SKM-1 treated with dmso at 0.1 percent for 144 hours (cell line): ENCODE results near the gene DENND1B.
"Not testable (repeated sequence)": the region's sequence is repeated elsewhere in the genome, so short reads cannot be mapped to it uniquely, and the experiment has no call there.

Source experiments
- DNase-seq: peaks from one replicate; lab custom pipeline; 2025; ENCODE audit not compliant: unreplicated experiment; lab: John Stamatoyannopoulos, UW

DENND1B gene

DNA sequence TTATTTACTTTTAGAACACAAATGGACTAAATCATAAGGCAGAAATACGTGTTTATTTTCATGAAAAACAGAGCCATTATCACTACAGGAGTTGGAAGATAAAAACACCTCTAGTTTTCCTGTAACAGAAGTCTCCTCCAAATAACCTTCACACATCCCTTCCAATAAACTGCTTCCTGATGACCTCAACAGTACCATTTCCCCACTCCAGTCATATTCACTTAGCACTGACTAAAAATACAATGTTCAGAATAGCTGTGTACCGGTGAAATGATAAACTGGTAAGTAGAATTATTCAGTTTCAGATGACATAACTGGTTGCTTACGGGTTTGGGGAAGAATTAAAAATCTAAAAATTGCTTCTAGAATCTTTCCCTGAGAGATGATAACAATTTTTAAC lies 137.9 kb downstream of the DENND1B start:
- DNase-seq: no peak

DNA sequence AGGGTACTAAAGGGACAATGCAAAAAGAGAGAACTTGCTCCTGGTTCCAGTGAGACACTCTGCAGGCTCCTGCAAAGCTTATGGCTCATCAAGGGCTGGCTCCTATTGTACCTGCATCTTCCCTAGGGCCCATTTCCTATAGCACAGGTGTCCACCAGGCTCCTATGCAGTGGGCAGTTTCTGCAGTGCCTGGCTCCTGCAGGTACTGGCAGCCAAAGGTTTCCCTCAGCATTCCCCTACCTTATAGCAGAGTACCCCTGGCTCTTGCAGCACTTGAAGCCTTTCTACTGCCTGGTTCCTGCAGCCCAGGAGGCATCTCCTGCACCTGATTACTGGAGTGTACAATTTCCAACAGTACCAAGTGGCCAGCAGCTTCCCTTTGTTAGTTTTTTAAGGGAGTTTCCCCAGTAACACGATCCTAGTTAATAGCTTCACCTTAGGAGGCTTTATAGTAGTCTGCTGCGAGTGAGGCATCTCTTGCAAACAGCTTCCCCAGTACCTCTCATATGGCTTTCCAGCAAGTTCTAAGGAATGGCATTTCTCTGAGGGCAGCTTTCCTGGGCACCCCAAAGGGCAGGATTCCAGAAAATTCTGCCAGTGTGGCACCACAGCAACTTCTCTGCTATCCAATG lies 141.7 kb downstream of the DENND1B start:
- no peak for DNase-seq

DNA sequence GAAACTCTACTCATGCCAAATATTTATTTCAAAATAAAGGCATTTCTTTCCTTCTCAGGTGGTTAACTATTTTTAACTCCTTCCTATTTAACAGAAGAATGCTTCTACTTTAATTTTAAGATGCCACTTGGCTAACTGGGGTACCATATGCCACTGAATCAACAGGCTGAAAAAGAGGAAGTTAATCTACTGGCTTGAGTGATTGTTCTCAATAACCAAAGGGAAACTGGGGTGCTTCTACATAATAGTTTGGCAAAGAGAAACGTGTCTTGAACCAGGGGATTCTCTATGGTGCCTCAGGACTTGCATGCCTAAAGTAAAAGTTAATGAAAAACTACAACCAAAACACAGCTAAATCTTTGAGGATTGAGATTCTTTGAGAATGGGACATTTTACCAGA lies 142.6 kb downstream of the DENND1B start:
- peak; percentile 20 for DNase-seq

DNA sequence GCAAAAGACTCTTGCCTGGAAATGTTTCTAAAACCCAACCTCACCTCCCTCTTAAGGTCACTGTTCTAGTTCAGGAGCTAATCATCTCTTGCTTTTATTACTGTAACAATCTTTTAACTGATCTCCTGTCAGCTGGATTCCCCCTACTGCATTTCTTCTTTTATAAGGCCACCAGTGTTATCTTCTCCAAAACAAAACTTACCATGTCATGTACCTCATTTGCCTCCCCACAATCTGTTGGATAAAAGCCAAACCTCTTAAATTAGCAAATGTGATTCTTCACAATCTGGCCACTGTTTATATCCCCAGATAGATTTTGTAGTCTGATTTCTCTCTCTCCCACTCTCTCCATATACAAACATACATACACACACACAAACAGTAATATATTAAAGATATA lies 143.3 kb downstream of the DENND1B start:
- no peak for DNase-seq

DNA sequence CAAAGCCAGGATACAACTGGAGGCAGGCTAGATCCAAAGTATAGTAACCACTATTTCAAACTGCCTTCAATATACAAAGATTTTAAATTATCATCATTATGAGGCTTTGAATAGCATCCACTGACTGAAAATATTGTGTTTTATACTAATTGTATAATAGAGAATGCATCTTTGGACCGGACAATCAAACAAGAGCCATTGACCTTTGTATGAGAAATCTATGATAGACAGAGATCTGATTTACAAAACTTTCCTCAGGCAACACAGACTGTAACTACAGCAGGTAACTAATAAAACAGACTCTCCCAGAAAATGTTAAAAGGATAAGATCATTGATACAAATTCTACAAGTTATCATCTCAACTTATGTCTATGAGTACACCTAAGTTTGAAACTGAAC lies 152.9 kb downstream of the DENND1B start:
- DNase-seq: no peak

DNA sequence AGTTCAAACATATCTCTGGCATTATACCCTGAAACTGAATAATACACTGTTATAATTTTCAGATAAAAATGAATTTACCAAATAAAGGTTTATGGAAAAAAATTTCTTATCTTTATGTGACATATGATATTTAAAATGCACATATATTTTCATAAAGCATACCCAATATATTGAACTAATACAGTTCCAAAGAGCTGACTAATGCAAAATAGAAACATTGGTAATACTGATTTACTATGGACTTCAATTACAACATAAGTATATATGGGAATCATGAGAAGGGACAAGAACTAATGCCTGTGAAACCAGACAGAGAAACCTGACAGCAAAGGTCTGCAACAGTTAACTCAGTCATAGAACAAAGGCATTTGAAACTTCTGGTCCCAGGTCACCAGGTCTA lies 153.5 kb downstream of the DENND1B start:
- no peak for DNase-seq

DNA sequence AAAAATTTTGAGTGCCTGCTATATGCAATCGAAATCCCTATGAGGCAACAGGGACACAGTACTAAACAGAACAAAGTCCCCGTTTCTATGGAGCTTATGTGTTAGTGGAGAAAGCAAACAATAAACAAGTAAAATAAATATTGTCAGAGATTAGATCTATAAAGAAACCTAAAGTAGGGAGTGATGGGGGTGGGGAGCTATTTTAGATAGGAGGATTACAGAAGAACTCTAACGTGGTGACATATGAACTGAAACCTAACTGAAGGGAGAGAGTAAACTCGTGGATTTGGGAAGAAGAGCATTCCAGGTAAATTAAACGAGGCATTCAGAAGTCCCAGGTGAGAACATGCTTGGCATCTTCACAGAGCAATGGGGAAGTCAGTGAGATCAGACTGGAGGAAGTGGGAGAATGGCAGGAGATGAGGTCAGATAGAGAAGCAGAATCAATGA lies 154.5 kb downstream of the DENND1B start:
- no peak for DNase-seq

DNA sequence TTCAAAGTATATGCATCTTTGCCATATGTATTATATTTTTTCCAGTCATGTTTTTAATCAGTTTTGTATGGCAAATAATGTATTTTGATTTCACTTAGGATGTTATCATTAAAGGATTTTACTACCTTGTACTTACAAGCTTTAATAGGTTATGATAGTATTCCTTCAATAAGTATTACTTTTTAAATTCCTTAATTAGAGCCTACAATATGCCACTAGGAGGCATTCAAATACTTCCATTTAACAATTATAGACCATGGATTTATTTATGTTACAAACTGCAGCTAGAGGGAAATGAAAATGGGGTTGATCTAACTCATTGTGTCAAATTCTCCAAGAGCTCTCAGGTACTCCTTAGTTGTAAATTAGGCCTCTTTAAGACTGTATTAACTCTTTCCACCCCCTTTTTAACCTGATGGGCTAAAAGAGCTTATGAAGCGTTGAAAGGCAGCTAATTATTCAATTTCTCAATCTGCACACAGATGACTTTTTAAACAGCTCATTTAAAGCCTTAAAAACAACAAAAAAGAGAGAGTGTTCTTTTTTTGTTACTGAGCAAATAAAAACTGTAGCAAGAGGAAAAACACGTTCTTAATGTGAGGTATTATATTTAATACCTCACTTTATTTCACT lies 156.2 kb downstream of the DENND1B start:
- DNase-seq: no peak

DNA sequence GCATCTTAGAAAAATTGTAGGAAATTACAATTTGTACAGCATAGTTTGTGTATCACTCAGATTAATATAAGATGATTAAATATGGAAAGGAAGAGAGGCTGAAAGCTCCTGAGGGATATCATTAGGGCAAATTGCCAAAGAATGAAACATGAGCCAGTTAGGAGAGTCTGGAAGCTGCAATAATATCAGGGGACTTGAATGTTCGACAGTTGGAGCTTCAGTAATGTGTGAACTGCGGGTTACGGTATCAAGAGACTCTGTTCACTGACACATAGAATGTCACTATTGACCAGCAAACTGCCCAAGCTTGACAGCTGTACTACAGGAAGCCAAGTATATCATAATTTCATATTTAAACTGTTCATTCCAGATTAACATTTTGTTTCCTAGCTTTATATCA lies 157.2 kb downstream of the DENND1B start:
- DNase-seq: no peak

DNA sequence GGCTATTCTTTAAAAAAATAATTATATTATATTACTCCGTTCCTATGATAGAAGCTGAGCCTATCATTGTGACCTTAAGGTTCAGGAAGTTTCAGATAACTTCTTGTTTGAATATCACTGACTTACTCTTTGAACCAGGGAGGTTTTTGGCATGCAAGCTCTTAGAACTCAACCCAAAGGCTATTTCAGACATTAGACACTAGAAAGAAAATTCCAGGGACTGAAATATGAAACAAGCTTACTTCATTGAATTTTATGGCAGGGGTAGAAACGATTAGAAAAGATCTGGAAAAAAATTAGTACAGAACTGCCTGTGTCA lies 159.6 kb downstream of the DENND1B start:
- no peak for DNase-seq

DNA sequence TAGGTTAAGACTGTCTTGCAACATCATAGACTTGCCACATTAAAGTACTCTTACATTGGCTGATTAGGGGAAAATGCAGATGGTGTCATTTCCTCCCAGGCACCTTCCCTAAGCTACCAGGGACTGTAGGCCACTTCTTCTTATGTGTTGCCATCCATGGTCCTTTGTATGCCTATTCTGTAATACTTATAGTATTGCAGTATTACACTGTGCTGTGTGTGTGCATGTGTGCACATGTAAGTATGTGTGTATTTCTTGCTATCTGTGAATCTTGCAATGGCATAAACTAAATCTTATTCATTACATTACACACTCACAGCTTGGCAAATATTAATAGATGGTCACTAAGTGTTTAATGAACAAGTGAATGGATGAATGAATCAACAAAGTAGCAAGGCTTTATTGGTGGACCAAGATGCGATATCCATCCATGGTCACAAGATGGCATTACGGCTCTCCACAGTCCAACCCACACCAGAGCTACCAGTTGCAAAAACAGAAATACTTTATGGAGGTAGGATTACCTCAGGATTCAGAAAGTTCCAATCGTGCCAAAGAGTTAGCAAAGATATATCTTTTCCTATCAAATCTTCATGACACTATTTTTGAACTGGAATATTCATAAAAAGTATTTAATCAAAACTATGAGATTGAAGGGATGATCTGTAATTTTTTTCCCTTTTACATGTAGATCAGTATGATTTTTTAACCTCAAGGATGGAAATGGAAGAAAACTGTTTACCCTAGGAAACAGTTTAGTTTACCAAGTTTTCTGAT lies 160.2 kb downstream of the DENND1B start:
- peak; percentile 42 for DNase-seq

DNA sequence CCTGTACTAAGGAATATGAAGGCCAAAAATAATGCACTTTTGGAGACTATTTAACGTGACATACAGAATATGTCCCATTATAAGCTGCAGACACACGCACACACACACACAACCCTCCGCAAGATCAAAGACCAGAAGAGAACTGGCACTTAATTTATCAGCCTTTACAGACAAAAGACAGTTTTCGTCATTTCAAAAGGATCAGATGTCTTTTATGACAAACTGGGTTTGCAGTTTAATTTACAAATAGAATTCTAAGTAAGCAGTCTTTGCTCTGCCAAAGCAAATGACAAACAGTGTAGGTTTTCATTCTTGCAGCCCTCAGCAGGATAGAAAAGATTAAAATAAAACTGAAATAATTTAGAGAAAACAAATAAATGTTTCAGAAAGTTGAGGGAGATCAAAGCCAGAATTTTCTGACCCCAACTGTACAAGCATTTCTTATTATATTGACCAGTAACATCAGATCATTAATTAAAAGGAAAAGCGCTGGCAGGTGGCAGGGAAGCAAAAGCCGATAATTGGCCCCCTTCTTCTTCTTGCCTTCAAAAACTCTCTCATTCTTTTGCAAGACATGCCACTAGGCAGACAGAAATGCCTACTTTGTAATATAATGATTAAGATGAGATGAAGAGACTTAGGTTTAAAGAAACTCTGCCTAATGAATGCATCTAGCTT lies 169.0 kb downstream of the DENND1B start:
- no peak for DNase-seq

DNA sequence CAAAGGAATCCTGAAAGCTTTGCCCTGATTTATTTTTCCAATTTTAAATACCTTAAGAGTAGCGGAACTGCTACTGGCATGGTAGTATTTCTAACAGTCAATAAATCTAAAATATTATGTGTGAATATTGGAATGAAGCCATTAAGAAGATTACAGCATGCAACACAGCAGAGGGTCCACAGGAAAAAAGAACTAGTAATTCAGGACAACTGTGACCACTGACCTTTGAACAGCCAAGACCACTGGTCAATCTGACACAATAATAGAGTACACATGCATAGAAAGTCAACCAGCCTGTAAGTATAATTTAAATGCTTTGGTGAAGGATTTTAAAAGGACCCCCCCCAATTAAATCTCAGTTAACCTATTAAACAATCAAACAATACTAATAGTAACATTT lies 171.0 kb downstream of the DENND1B start:
- no peak for DNase-seq

DNA sequence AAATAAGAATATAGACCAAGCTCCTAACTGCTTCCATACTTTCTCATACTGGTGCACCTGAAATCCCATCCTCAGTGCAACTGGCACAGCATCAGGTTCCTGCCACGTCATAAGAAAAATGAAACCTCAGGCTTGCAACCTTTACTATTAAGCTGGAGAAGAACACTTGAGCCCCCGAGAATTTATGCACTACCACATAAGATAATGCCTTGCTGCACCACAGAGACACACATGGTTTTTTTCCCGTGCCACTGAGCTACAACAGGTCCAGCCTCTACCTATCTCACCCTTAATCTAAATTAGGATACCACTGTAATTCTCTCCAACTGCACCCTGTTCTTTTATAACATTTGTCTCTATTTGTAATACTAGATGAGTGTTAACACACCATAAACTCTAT lies 174.5 kb downstream of the DENND1B start:
- no peak for DNase-seq

DNA sequence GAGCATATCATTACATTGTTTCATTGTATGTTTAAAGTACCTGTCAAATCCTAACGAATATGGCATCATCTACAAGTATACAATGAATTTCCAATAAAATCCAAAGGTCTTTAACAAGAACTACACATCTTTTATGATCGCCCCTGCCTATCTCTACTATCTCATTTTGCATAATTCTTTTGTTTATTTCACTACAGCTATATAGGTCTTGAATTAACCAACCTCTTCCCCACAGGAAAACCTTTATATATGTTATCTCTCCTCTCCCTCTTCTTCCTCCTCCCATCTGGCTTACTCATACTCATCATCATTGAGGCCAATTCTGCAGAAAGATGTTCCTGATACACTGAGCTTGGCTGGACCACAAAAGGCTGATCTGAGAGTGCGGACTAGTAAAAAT lies 175.5 kb downstream of the DENND1B start:
- no peak for DNase-seq

DNA sequence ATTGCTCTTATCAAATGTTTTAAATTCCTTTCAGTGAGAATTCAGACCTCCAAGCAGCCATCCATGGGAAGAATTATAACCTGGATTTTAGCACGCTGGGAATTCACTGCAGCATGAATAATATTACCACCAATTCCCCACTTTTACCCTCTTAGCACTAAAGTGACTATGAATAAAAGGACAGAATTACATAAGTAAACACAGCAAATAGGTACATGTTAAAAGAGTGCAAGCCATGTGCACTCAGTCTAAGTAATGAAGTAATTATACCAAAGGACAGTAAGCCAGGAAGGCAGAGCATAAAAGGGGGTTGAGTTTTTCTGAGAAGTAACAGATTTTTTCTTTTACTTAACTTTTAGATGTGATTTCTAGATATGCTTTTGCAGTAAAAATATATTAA lies 176.3 kb downstream of the DENND1B start:
- DNase-seq: no peak

DNA sequence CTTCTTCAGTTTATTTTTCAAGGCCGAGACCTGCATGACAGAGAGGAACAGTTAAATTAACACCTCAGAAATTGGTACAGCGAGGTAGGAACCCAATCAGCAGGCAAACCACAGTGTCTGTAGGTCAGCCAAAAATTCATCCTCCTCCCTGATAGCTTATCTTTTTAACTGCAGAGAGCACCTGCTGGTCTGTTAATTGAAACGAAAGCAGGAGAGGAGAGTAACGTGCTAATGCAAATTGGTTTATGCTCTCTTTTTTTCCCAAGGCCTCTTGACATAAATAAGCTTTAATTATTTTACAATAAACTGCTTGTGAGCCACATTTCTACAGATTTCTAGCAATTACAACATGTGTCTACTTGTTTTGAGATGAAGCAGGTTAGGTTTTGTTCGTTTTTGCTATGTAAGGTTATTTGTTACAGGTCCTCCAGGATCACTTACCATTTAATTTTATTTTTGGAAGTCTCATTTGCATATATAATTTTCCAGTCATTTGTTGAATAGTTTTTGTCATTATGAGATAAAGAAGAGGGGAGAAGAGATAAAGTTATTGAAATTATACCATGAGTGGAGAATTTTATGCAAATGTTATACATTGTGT lies 179.9 kb downstream of the DENND1B start:
- DNase-seq: no peak

DNA sequence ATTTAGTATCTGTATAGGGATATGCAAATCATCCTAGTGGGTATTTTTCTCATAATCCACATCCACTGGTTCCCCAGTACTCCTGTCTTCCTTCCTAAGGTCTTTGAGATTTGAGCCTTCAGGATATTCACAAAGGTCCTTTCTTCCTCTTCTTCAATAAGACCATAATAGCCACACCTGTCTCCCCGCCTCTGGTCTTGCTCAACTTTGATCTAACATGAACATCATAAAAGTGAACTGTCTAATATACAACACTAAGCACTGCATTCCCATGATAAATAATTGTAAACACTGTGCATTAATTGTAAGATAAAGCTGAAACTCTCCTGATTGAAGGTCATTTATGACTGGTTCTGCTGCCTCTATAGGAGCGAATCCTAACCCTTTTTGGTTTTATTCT lies 184.6 kb downstream of the DENND1B start:
- no peak for DNase-seq

DNA sequence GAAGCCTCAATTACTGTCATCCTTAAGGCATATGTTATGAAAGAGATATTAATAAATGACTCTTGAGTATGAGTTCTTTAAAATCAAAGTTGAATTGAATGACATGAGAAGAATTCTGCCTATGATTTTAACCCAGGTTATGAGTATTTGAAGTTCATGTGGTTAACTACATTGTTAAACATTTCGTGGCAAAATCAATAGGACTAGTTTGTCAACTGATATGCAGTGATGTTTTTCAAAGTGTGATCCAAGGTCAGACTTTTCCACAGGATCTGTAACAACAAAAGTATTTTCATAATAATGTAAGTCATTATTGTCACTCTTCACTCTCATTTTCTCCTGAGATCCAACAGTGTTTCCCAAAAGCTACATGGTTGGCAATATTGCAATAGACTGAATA lies 189.5 kb downstream of the DENND1B start:
- DNase-seq: no peak

DNA sequence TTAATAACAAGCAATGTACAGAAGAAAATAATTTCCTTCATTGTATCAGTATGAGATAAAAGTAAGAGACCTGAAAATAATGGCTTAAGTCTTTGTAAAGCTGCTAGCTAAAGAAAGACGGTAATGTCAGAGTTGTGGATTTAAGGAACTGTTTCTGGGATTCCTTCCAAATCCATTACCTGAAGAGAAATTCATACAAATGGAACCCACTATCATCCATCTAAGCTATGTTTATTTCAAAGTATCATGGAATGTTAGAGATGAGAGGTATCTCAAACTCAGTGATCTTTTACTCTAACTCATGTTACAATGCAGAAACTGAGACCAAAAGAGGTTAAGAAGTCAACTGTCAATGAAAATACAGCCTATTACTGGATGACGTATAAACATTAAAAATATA lies 197.7 kb downstream of the DENND1B start:
- DNase-seq: no peak

DNA sequence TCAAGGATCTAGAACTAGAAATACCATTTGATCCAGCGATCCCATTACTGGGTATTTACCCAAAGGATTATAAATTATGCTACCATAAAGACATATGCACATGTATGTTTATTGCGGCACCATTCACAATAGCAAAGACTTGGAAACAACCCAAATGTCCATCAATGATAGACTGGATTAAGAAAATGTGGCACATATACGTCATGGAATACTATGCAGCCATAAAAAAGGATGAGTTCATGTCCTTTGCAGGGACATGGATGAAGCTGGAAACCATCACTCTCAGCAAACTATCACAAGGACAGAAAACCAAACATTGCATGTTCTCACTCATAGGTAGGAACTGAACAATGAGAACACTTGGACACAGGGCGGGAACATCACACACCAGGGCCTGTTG lies 199.7 kb downstream of the DENND1B start:
- DNase-seq: not testable (repeated sequence)

DNA sequence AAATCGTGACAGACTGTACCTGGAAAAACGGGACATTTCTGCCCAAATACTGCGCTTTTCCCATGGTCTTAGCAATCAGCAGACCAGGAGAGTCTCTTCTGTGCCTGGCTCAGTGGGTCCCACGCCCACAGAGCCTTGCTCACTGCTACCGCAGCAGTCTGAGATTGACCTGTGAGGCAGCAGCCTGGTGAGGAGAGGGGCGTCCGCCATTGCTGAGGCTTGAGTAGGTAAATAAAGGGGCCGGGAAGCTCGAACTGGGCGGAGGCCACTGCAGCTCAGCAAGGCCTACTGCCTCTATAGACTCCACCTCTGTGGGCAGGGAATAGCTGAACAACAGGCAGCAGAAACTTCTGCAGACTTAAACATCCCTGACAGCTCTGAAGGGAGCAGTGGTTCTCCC lies 203.1 kb downstream of the DENND1B start:
- no peak for DNase-seq
